HEK293 (cell line): ENCODE results near the gene OTOF.

ENCODE experiments used
- CTCF ChIA-PET: fragments of 350-600 bp; formaldehyde crosslinking; extraction: SDS; loops from one replicate; lab custom pipeline; 2021; ENCODE audit warnings: antibody characterized with exemption; lab: Yijun Ruan, JAX
- POLR2A ChIA-PET: fragments of 300-600 bp; formaldehyde crosslinking; extraction: SDS; loops from one replicate; lab custom pipeline; 2020; ENCODE audit warnings: antibody characterized with exemption, inconsistent platforms; lab: Yijun Ruan, JAX
- H3K27ac ChIP-seq: fragments of 200-500 bp; sonication (Bioruptor generic); 2 replicates; pipeline ENCODE4 v1.5.1; 2014; ENCODE audit warnings: low read depth, low read length, control low read depth, inconsistent platforms; ENCODE audit errors: extremely low read depth
- H3K36me3 ChIP-seq, 2 experiments: fragments of 200-500 bp in 1 of 2; sonication (Bioruptor generic) in 1 of 2; 1 replicate in 1 of 2; 2 replicates in 1 of 2; pipeline ENCODE4 v1.5.1; 2014 to 2017; ENCODE audit warnings: inconsistent platforms in 2 of 2, low read length in 2 of 2; ENCODE audit not compliant: control insufficient read depth in 2 of 2, insufficient read depth in 1 of 2
- H3K4me1 ChIP-seq: fragments of 200-500 bp; sonication (Bioruptor generic); 2 replicates; pipeline ENCODE4 v1.5.1; 2014; ENCODE audit warnings: mild to moderate bottlenecking, low read length, inconsistent platforms; ENCODE audit not compliant: control insufficient read depth, insufficient read depth
- H3K4me3 ChIP-seq: 2 replicates; pipeline ENCODE4 v1.5.1; 2011; ENCODE audit warnings: low read depth, mild to moderate bottlenecking, control low read depth, low read length, moderate library complexity
- H3K9me3 ChIP-seq: fragments of 200-500 bp; sonication (Bioruptor generic); 2 replicates; pipeline ENCODE4 v1.5.1; 2014; ENCODE audit warnings: low read depth, low read length, inconsistent platforms; ENCODE audit not compliant: control insufficient read depth, insufficient read depth
- KLF10 ChIP-seq: fragments of 450-650 bp; IDR thresholded peaks from 2 replicates; pipeline ENCODE4 v1.5.1; 2018; ENCODE audit warnings: missing biosample characterization, mild to moderate bottlenecking, missing genetic modification characterization
- KLF9 ChIP-seq: fragments of 450-650 bp; formaldehyde crosslinking; IDR thresholded peaks from 2 replicates; pipeline ENCODE4 v1.5.1; 2016; ENCODE audit warnings: missing biosample characterization, missing genetic modification characterization, low read depth
- TRIM28 ChIP-seq: IDR thresholded peaks from 2 replicates; pipeline ENCODE4 v1.6.1; 2011; ENCODE audit warnings: low read length, control low read depth, borderline replicate concordance
- YY1 ChIP-seq: fragments of 450-650 bp; formaldehyde crosslinking; IDR thresholded peaks from 2 replicates; pipeline ENCODE4 v1.5.1; 2018; ENCODE audit warnings: missing biosample characterization, missing genetic modification characterization
- YY2 ChIP-seq: fragments of 450-650 bp; formaldehyde crosslinking; IDR thresholded peaks from 2 replicates; pipeline ENCODE4 v1.5.1; 2016; ENCODE audit warnings: missing biosample characterization, missing genetic modification characterization
- ZNF132 ChIP-seq: fragments of 450-650 bp; formaldehyde crosslinking; IDR thresholded peaks from 2 replicates; pipeline ENCODE4 v1.5.1; 2017; ENCODE audit warnings: missing biosample characterization, missing genetic modification characterization, borderline replicate concordance
- ZNF221 ChIP-seq: fragments of 450-650 bp; formaldehyde crosslinking; IDR thresholded peaks from 2 replicates; pipeline ENCODE4 v1.5.1; 2017; ENCODE audit warnings: missing biosample characterization, missing genetic modification characterization, borderline replicate concordance
- ZNF350 ChIP-seq: fragments of 450-650 bp; formaldehyde crosslinking; IDR thresholded peaks from 2 replicates; pipeline ENCODE4 v1.5.0; 2017; ENCODE audit warnings: missing biosample characterization, mild to moderate bottlenecking, missing genetic modification characterization
- ZNF473 ChIP-seq: fragments of 450-650 bp; formaldehyde crosslinking; IDR thresholded peaks from 2 replicates; pipeline ENCODE4 v1.5.1; 2017; ENCODE audit warnings: missing biosample characterization, missing genetic modification characterization
- ZNF544 ChIP-seq: fragments of 450-650 bp; formaldehyde crosslinking; IDR thresholded peaks from 2 replicates; pipeline ENCODE4 v1.5.0; 2017; ENCODE audit warnings: missing biosample characterization, missing genetic modification characterization
- ZNF560 ChIP-seq: fragments of 450-650 bp; formaldehyde crosslinking; IDR thresholded peaks from 2 replicates; pipeline ENCODE4 v1.5.1; 2017; ENCODE audit warnings: missing biosample characterization, missing genetic modification characterization, borderline replicate concordance
- ZNF623 ChIP-seq: fragments of 450-650 bp; formaldehyde crosslinking; IDR thresholded peaks from 2 replicates; pipeline ENCODE4 v1.5.1; 2016; ENCODE audit warnings: missing biosample characterization, missing genetic modification characterization
- ZNF768 ChIP-seq: fragments of 450-650 bp; formaldehyde crosslinking; IDR thresholded peaks from 2 replicates; pipeline ENCODE4 v1.5.1; 2018; ENCODE audit warnings: missing biosample characterization, mild to moderate bottlenecking, missing genetic modification characterization
- ZSCAN16 ChIP-seq: fragments of 450-650 bp; formaldehyde crosslinking; IDR thresholded peaks from 2 replicates; pipeline ENCODE4 v1.5.1; 2016; ENCODE audit warnings: missing biosample characterization, missing genetic modification characterization
- ZXDB ChIP-seq: fragments of 450-650 bp; formaldehyde crosslinking; IDR thresholded peaks from 2 replicates; pipeline ENCODE4 v1.5.1; 2016; ENCODE audit warnings: missing biosample characterization, missing genetic modification characterization
- TF ChIP-seq, protein P1 (sequence below): fragments of 450-650 bp; formaldehyde crosslinking; IDR thresholded peaks from 2 replicates; pipeline ENCODE4 v1.5.1; 2016; ENCODE audit warnings: missing biosample characterization, missing genetic modification characterization
- TF ChIP-seq, protein P2 (sequence below): fragments of 450-650 bp; IDR thresholded peaks from 2 replicates; pipeline ENCODE4 v1.5.1; 2018; ENCODE audit warnings: missing biosample characterization, missing genetic modification characterization
- TF ChIP-seq, protein P3 (sequence below): fragments of 450-650 bp; formaldehyde crosslinking; IDR thresholded peaks from 2 replicates; pipeline ENCODE4 v1.5.1; 2016; ENCODE audit warnings: missing biosample characterization, missing genetic modification characterization
- TF ChIP-seq, protein P4 (sequence below): fragments of 450-650 bp; formaldehyde crosslinking; IDR thresholded peaks from 2 replicates; pipeline ENCODE4 v1.5.1; 2016; ENCODE audit warnings: missing biosample characterization, missing genetic modification characterization

OTOF gene

DNA sequence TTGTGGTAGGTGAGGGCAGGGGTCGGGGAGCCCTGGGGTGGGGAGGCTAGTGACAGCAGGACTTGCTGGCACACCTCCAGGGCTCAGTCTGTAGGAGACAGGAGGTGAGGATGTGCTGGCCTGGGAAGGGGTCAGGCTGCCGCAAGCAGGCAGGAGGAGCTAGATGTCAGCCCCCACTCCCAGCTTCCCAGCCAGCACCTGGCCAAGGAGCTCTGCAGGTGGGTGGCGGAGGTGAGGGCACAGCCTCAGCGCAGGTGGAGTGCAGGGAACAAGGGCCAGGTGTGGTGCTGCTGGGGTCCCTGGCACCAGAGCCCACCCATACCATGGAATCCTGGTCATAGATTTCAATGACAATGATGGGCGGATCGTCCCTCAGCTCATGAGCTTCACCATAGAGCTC, 2.9 kb downstream of the OTOF start (continued):
- TF ChIP-seq, protein P1, sequence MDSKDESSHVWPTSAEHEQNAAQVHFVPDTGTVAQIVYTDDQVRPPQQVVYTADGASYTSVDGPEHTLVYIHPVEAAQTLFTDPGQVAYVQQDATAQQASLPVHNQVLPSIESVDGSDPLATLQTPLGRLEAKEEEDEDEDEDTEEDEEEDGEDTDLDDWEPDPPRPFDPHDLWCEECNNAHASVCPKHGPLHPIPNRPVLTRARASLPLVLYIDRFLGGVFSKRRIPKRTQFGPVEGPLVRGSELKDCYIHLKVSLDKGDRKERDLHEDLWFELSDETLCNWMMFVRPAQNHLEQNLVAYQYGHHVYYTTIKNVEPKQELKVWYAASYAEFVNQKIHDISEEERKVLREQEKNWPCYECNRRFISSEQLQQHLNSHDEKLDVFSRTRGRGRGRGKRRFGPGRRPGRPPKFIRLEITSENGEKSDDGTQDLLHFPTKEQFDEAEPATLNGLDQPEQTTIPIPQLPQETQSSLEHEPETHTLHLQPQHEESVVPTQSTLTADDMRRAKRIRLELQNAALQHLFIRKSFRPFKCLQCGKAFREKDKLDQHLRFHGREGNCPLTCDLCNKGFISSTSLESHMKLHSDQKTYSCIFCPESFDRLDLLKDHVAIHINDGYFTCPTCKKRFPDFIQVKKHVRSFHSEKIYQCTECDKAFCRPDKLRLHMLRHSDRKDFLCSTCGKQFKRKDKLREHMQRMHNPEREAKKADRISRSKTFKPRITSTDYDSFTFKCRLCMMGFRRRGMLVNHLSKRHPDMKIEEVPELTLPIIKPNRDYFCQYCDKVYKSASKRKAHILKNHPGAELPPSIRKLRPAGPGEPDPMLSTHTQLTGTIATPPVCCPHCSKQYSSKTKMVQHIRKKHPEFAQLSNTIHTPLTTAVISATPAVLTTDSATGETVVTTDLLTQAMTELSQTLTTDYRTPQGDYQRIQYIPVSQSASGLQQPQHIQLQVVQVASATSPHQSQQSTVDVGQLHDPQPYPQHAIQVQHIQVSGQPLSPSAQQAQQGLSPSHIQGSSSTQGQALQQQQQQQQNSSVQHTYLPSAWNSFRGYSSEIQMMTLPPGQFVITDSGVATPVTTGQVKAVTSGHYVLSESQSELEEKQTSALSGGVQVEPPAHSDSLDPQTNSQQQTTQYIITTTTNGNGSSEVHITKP (tag by site-specific recombination) = no peak
- TF ChIP-seq ZNF544 (no peak), KLF9 (tag by site-specific recombination) (no peak), YY2 (no peak)

DNA sequence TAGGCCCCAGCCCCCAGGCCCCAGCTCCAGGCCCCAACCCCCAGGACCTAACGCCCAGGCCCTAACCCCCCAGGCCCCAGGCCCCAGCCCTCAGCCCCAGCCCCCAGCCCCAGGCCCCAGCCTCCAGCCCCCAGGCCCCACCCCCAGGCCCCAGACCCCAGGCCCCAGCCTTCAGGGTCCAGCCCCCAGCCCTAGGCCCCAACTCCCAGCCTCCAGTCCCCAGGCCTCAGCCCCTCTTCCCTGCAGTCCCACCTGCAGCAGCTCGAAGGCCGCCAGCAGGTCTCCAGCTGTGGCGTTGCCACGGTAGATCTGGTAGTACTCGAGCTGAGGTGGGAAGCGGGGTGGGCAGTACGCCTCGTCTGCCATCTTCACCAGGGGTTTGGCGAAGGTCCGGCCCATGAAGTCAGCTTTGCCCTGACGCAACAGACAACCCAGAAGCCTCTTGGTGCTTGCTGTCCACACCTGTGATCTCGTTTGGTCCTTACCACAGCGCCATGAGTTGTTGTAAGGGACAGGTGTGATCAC, 3.6 kb downstream of the OTOF start:
- POLR2A ChIA-PET = no interaction called here

DNA sequence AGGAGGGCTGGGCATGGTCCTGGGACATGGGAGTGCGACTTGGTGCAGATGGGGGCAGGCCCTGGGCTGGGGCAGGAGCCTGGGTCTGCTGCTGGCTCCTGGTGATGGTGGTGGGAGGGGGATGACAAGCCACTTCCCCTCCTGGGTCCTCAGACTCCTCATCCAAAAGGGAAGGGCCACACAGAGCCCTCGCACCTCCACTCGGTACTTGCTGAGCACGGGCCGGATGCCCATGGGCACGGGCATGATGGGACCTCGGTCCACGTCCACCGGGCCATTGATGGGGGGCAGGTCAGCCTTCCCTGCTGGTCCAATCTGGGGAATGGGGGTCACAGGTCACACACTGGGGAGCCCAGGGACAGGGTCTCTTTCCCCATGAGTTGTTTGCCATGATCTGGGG, 4.1 kb downstream of the OTOF start:
- ChIA-PET POLR2A (no interaction called here), CTCF (interaction anchor here (1.3 kb wide), 1 partner anchor 386 kb away, joined by 3 read pairs; no protein-coding TSS in a partner anchor)
- TF ChIP-seq, protein P2, sequence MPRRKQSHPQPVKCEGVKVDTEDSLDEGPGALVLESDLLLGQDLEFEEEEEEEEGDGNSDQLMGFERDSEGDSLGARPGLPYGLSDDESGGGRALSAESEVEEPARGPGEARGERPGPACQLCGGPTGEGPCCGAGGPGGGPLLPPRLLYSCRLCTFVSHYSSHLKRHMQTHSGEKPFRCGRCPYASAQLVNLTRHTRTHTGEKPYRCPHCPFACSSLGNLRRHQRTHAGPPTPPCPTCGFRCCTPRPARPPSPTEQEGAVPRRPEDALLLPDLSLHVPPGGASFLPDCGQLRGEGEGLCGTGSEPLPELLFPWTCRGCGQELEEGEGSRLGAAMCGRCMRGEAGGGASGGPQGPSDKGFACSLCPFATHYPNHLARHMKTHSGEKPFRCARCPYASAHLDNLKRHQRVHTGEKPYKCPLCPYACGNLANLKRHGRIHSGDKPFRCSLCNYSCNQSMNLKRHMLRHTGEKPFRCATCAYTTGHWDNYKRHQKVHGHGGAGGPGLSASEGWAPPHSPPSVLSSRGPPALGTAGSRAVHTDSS (tag by site-specific recombination) = no peak
- TF ChIP-seq ZSCAN16 (tag by site-specific recombination) (no peak), ZNF623 (tag by site-specific recombination) (no peak), YY1 (tag by site-specific recombination) (no peak), ZNF350 (tag by site-specific recombination) (no peak), ZNF560 (tag by site-specific recombination) (no peak)
- H3K4me1 ChIP-seq = no peaks in the 10 kb centered on the region
- no peaks in the 10 kb centered on the region for H3K9me3 ChIP-seq
- H3K4me3 ChIP-seq = no peak overlapping the region
- H3K27ac ChIP-seq = no peak overlapping the region
- H3K36me3 ChIP-seq = no peaks in the 10 kb centered on the region

More for the DNA sequence above, 3.6 kb downstream of the OTOF start:
- H3K4me1 ChIP-seq = no peaks in the 10 kb centered on the region
- no peak overlapping the region for H3K4me3 ChIP-seq
- H3K36me3 ChIP-seq = no peaks in the 10 kb centered on the region
- no peak overlapping the region for H3K27ac ChIP-seq
- no peaks in the 10 kb centered on the region for H3K9me3 ChIP-seq
- TF ChIP-seq KLF10 (tag by site-specific recombination) (no peak), TRIM28 (no peak), ZXDB (tag by site-specific recombination) (no peak), ZNF473 (no peak), ZNF768 (tag by site-specific recombination) (no peak), ZNF132 (tag by site-specific recombination) (no peak), ZNF221 (no peak), YY1 (tag by site-specific recombination) (no peak)
- TF ChIP-seq, protein P3, sequence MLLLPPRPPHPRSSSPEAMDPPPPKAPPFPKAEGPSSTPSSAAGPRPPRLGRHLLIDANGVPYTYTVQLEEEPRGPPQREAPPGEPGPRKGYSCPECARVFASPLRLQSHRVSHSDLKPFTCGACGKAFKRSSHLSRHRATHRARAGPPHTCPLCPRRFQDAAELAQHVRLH = no peak
- TF ChIP-seq, protein P4, sequence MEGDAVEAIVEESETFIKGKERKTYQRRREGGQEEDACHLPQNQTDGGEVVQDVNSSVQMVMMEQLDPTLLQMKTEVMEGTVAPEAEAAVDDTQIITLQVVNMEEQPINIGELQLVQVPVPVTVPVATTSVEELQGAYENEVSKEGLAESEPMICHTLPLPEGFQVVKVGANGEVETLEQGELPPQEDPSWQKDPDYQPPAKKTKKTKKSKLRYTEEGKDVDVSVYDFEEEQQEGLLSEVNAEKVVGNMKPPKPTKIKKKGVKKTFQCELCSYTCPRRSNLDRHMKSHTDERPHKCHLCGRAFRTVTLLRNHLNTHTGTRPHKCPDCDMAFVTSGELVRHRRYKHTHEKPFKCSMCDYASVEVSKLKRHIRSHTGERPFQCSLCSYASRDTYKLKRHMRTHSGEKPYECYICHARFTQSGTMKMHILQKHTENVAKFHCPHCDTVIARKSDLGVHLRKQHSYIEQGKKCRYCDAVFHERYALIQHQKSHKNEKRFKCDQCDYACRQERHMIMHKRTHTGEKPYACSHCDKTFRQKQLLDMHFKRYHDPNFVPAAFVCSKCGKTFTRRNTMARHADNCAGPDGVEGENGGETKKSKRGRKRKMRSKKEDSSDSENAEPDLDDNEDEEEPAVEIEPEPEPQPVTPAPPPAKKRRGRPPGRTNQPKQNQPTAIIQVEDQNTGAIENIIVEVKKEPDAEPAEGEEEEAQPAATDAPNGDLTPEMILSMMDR (tag by site-specific recombination) = no peak
- CTCF ChIA-PET = interaction anchor here (1.3 kb wide), 1 partner anchor 386 kb away, joined by 3 read pairs; no protein-coding TSS in a partner anchor
